HEK293 (cell line): ENCODE data around the gene SMC5.
A peak's percentile ranks its signal among the peaks of the same experiment; 100 is the strongest.

Source experiments
- CTCF ChIA-PET: fragments of 350-600 bp; formaldehyde crosslinking; extraction: SDS; loops from one replicate; lab custom pipeline; 2021; ENCODE audit warnings: antibody characterized with exemption; lab: Yijun Ruan, JAX
- POLR2A ChIA-PET: fragments of 300-600 bp; formaldehyde crosslinking; extraction: SDS; loops from one replicate; lab custom pipeline; 2020; ENCODE audit warnings: antibody characterized with exemption, inconsistent platforms; lab: Yijun Ruan, JAX
- H3K27ac ChIP-seq: fragments of 200-500 bp; sonication (Bioruptor generic); 2 replicates; pipeline ENCODE4 v1.5.1; 2014; ENCODE audit warnings: low read depth, low read length, control low read depth, inconsistent platforms; ENCODE audit errors: extremely low read depth
- H3K36me3 ChIP-seq, 2 experiments: fragments of 200-500 bp in 1 of 2; sonication (Bioruptor generic) in 1 of 2; 1 replicate in 1 of 2; 2 replicates in 1 of 2; pipeline ENCODE4 v1.5.1; 2014 to 2017; ENCODE audit warnings: inconsistent platforms in 2 of 2, low read length in 2 of 2; ENCODE audit not compliant: control insufficient read depth in 2 of 2, insufficient read depth in 1 of 2
- H3K4me1 ChIP-seq: fragments of 200-500 bp; sonication (Bioruptor generic); 2 replicates; pipeline ENCODE4 v1.5.1; 2014; ENCODE audit warnings: mild to moderate bottlenecking, low read length, inconsistent platforms; ENCODE audit not compliant: control insufficient read depth, insufficient read depth
- H3K4me3 ChIP-seq: 2 replicates; pipeline ENCODE4 v1.5.1; 2011; ENCODE audit warnings: low read depth, mild to moderate bottlenecking, control low read depth, low read length, moderate library complexity
- H3K9me3 ChIP-seq: fragments of 200-500 bp; sonication (Bioruptor generic); 2 replicates; pipeline ENCODE4 v1.5.1; 2014; ENCODE audit warnings: low read depth, low read length, inconsistent platforms; ENCODE audit not compliant: control insufficient read depth, insufficient read depth
- EGR2 ChIP-seq: fragments of 450-650 bp; formaldehyde crosslinking; IDR thresholded peaks from 2 replicates; pipeline ENCODE4 v1.5.1; 2016; ENCODE audit warnings: low read depth, missing biosample characterization, missing genetic modification characterization
- HOXC10 ChIP-seq: sonication (generic); formaldehyde crosslinking; IDR thresholded peaks from 2 replicates; pipeline ENCODE4 v1.8.1; 2023; ENCODE audit warnings: mild to moderate bottlenecking, missing genetic modification reagents
- MYNN ChIP-seq: fragments of 450-650 bp; formaldehyde crosslinking; IDR thresholded peaks from 2 replicates; pipeline ENCODE4 v1.5.1; 2016; ENCODE audit warnings: missing biosample characterization, missing genetic modification characterization, borderline replicate concordance
- MZF1 ChIP-seq: fragments of 450-650 bp; formaldehyde crosslinking; IDR thresholded peaks from 2 replicates; pipeline ENCODE4 v1.5.1; 2017; ENCODE audit warnings: missing biosample characterization, missing genetic modification characterization, borderline replicate concordance
- SP2 ChIP-seq: fragments of 450-650 bp; formaldehyde crosslinking; IDR thresholded peaks from 2 replicates; pipeline ENCODE4 v1.5.1; 2016; ENCODE audit warnings: missing biosample characterization, missing genetic modification characterization
- ZBTB20 ChIP-seq: fragments of 450-650 bp; formaldehyde crosslinking; IDR thresholded peaks from 2 replicates; pipeline ENCODE4 v1.5.1; 2016; ENCODE audit warnings: missing biosample characterization, missing genetic modification characterization
- ZFHX2 ChIP-seq: fragments of 450-650 bp; formaldehyde crosslinking; conservative IDR thresholded peaks from 2 replicates; pipeline ENCODE4 v1.5.1; 2016; ENCODE audit warnings: missing biosample characterization, missing genetic modification characterization
- ZNF121 ChIP-seq: fragments of 450-650 bp; formaldehyde crosslinking; IDR thresholded peaks from 2 replicates; pipeline ENCODE4 v1.5.1; 2016; ENCODE audit warnings: missing biosample characterization, missing genetic modification characterization
- ZNF16 ChIP-seq: fragments of 450-650 bp; formaldehyde crosslinking; IDR thresholded peaks from 2 replicates; pipeline ENCODE4 v1.5.1; 2016; ENCODE audit warnings: low read depth, missing biosample characterization, missing genetic modification characterization
- ZNF18 ChIP-seq: fragments of 450-650 bp; formaldehyde crosslinking; IDR thresholded peaks from 2 replicates; pipeline ENCODE4 v1.5.1; 2016; ENCODE audit warnings: missing biosample characterization, missing genetic modification characterization
- ZNF184 ChIP-seq: fragments of 450-650 bp; IDR thresholded peaks from 2 replicates; pipeline ENCODE4 v1.5.1; 2018; ENCODE audit warnings: missing biosample characterization, mild to moderate bottlenecking, missing genetic modification characterization
- ZNF248 ChIP-seq: fragments of 450-650 bp; formaldehyde crosslinking; IDR thresholded peaks from 2 replicates; pipeline ENCODE4 v1.5.1; 2017; ENCODE audit warnings: missing biosample characterization, missing genetic modification characterization
- ZNF26 ChIP-seq: fragments of 450-650 bp; formaldehyde crosslinking; IDR thresholded peaks from 2 replicates; pipeline ENCODE4 v1.5.1; 2016; ENCODE audit warnings: missing biosample characterization, missing genetic modification characterization
- ZNF335 ChIP-seq: fragments of 450-650 bp; formaldehyde crosslinking; conservative IDR thresholded peaks from 2 replicates; pipeline ENCODE4 v1.5.1; 2016; ENCODE audit warnings: missing biosample characterization, missing genetic modification characterization
- ZNF514 ChIP-seq: fragments of 450-650 bp; formaldehyde crosslinking; IDR thresholded peaks from 2 replicates; pipeline ENCODE4 v1.5.1; 2016; ENCODE audit warnings: missing biosample characterization, missing genetic modification characterization
- ZNF600 ChIP-seq: fragments of 450-650 bp; formaldehyde crosslinking; IDR thresholded peaks from 2 replicates; pipeline ENCODE4 v1.5.1; 2016; ENCODE audit warnings: missing biosample characterization, missing genetic modification characterization
- ZNF645 ChIP-seq: fragments of 450-650 bp; formaldehyde crosslinking; IDR thresholded peaks from 2 replicates; pipeline ENCODE4; 2016; ENCODE audit warnings: missing biosample characterization, missing genetic modification characterization
- ZNF692 ChIP-seq: fragments of 450-650 bp; formaldehyde crosslinking; IDR thresholded peaks from 2 replicates; pipeline ENCODE4 v1.5.1; 2016; ENCODE audit warnings: missing biosample characterization, missing genetic modification characterization
- ZSCAN23 ChIP-seq: fragments of 450-650 bp; formaldehyde crosslinking; IDR thresholded peaks from 2 replicates; pipeline ENCODE4 v1.5.1; 2016; ENCODE audit warnings: missing biosample characterization, missing genetic modification characterization
- TF ChIP-seq, protein P1 (sequence below): fragments of 450-650 bp; formaldehyde crosslinking; IDR thresholded peaks from 2 replicates; pipeline ENCODE4 v1.5.1; 2016; ENCODE audit warnings: missing biosample characterization, missing genetic modification characterization

The SMC5 gene

DNA sequence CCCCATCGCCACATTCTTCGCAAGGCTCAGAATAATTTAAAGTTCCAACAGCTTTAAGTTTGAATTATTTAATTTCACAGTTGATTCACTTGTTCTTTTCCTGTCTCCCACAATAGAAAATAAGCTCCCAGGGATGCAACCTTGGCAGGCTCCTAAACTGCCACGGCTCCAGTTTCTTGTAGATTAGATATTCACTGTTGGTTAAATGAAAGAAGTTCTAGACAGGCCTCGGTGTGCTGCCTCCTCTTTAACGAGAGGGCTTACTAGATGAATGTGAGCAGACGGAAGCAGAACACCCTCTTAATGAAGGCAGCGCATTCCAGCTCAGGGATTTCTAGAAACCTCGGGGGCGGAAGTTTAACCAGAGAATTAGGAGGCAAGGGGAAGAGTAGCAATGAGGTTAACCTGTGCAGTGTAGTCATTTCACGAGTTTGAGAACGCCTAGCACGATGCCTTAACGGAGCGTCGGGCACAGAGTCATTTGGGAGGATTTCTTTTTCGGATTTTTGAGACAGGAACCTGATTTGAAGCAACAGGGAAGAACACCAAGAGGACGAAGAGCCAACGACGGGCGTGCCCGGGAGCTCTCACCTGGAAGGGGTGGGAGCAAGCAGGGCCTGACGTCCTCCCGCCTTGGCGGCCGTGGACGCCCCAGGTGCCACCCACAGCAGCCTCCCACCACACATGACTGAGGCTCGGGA is 637 bp upstream of the SMC5 start:
- CTCF ChIA-PET, result interaction anchor here (0.6 to 1.7 kb wide), 7 partner anchors 26 to 1964 kb away, joined by 3 to 6 read pairs (median 4); no protein-coding TSS in a partner anchor
- Histone ChIP-seq H3K4me1 (peaks cover 3% of the 10 kb centered on the region; the same call in 1 of the 2 replicates), H3K36me3 (peaks cover 7 to 28% of the 10 kb centered on the region in 2 experiments), H3K4me3 (peak overlapping the region; percentile 29), H3K9me3 (no peaks in the 10 kb centered on the region), H3K27ac (peak overlapping the region; percentile 94)
- POLR2A ChIA-PET, result interaction anchor here (0.6 to 2.9 kb wide), 4 partner anchors 13 to 1514 kb away, joined by 3 to 14 read pairs (median 5); no protein-coding TSS in a partner anchor
- TF ChIP-seq, protein P1, sequence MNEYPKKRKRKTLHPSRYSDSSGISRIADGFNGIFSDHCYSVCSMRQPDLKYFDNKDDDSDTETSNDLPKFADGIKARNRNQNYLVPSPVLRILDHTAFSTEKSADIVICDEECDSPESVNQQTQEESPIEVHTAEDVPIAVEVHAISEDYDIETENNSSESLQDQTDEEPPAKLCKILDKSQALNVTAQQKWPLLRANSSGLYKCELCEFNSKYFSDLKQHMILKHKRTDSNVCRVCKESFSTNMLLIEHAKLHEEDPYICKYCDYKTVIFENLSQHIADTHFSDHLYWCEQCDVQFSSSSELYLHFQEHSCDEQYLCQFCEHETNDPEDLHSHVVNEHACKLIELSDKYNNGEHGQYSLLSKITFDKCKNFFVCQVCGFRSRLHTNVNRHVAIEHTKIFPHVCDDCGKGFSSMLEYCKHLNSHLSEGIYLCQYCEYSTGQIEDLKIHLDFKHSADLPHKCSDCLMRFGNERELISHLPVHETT (tag by site-specific recombination), result no peak
- TF ChIP-seq ZNF600 (peak; percentile 53; the same call in 1 of the 2 replicates), SP2 (tag by site-specific recombination) (peak; percentile 55; the same call in 1 of the 2 replicates), ZNF514 (tag by site-specific recombination) (no peak), ZNF18 (tag by site-specific recombination) (peak; percentile 42; the same call in 1 of the 2 replicates), ZFHX2 (tag by site-specific recombination) (peak; percentile 30; the same call in 1 of the 2 replicates), ZNF645 (tag by site-specific recombination) (no peak), ZNF16 (tag by site-specific recombination) (no peak), EGR2 (tag by site-specific recombination) (0 out of 2 replicates have a peak, but pooled peaks have one; percentile 11), ZBTB20 (tag by site-specific recombination) (0 out of 2 replicates have a peak, but pooled peaks have one; percentile 45), ZNF335 (tag by site-specific recombination) (peak; percentile 90)

DNA sequence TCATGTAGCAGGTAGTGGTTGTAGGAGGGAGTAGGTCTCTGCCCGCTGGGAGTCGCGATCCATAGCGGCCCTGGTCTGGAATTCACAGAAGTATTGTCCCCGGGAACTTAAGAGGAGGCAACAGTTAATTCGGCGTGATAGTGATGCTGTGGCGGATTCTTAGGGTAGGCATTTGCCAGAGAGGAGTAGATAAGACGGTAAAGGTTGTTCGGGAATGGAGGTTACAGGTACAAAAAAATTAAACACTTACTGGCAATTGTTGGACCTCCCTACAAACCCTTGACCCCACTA is 679 bp downstream of the SMC5 start:
- POLR2A ChIA-PET, result interaction anchor here (1.0 to 1.2 kb wide), 2 partner anchors 13 to 161 kb away, joined by 3 read pairs; no protein-coding TSS in a partner anchor
- CTCF ChIA-PET, result no interaction called here

More for the DNA sequence above, 679 bp downstream of the SMC5 start:
- peaks cover 14 to 37% of the 10 kb centered on the region in 2 experiments for H3K36me3 ChIP-seq
- no peaks in the 10 kb centered on the region for H3K9me3 ChIP-seq
- H3K4me3 ChIP-seq, result peak overlapping the region; percentile 69
- peaks cover 3% of the 10 kb centered on the region; the same call in 1 of the 2 replicates for H3K4me1 ChIP-seq
- H3K27ac ChIP-seq, result peak overlapping the region; percentile 94
- TF ChIP-seq ZNF121 (tag by site-specific recombination) (no peak), ZBTB20 (tag by site-specific recombination) (peak; percentile 25; the same call in 1 of the 2 replicates), ZNF600 (0 out of 2 replicates have a peak, but pooled peaks have one; percentile 4), ZNF184 (tag by site-specific recombination) (no peak), ZNF248 (tag by site-specific recombination) (no peak), ZSCAN23 (tag by site-specific recombination) (no peak), SP2 (tag by site-specific recombination) (no peak), MZF1 (no peak), ZNF692 (no peak), MYNN (tag by site-specific recombination) (no peak), HOXC10 (CRISPR knock-in tag) (no peak), ZNF26 (no peak)
